Cardiac septum (tissue), 1 donor: ENCODE data around the gene BICD1. TPM values are rescaled to one million over a fixed set of nuclear protein-coding genes. Genes with fewer than 3 reads are reported as not detected.

Source experiments
- DNase-seq: peaks from one replicate; pipeline ENCODE4 v3.0.0-alpha.2; 2020; ENCODE audit warnings: low spot score
- intact Hi-C: fragments of 100-400 bp; cut with DNase I; formaldehyde crosslinking; loops from one replicate; pipeline ENCODE4 v1.14.0; 2022
- total RNA-seq: library from RNA; stranded (reverse); fragmentation: NEBNext Ultra II Directional; extraction: Animal tissue kit (Norgen Biotek cat#: 25700); gene quantifications from one replicate; pipeline ENCODE4 v1.2.1, GENCODE V29; 2021
- donor health status: DM: no; HTN: no; CAD: no.

The BICD1 gene
- total RNA-seq, 1 donor from 2014 or later, result 19.8 TPM

DNA sequence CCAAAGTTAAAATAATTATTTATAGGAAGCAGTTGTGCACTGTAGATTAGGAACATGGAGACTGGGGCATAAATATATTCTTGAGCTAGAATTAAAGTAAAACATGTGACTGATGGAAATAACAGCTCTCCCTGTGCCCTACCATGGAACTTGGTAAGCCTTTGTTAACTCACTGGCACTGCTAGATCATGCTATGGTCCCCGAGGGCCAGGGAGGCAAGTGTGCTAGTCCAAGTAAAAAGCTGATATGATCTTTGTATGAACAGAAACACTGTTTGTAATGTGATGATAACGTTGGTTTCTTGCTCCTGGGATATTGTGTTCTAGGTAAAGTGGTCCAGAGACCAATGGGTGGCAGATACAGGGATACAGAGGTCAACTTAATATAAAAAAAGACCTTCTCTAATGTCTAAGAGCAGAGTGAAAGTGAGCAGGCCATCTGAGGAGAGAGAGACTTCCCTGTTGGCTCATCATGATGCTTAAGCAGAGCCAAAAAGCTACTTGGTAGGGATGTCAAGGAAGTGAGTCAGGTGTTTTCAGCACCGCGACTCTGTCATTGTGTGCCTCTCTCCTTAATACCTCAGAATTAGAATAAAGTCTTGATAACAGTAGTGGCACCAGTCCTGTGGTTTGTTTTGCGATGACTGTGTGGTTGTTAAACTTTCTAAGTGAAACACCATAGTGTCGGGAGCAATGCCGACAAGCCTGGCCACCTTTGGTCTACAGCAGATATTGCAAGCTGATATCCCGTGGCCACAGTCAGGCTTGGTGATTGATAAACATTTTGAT is 27.6 kb downstream of the BICD1 start:
- no peak for DNase-seq
- intact Hi-C loops, result no loop called here

- intact Hi-C loops, result no loop called here
Observed at GRCh38 chr12:32135967-32136366, 29.3 kb downstream of the BICD1 start.

DNA sequence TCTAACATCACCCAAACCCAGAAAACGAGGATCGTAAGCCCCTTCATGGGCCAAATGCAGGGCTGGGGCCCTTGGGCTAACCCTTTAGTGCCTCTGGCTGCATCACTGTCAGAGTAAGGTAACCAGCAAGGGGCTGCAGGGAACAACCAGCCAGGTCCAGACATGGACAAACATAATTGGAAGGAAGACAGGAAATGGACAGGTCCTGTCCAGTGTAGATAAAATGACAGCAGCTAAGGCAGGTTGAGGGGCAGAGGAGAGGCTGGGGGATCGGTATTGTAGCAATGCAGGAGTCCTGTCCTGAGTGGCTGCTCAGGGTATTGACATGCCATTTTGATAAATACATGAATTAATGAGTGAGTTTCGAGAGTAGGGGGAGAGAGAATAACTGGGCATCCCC is 29.8 kb downstream of the BICD1 start:
- intact Hi-C loops, result no loop called here
- DNase-seq, result no peak

More at GRCh38 chr12:32135967-32136366, 29.3 kb downstream of the BICD1 start:
- no peak for DNase-seq

DNA sequence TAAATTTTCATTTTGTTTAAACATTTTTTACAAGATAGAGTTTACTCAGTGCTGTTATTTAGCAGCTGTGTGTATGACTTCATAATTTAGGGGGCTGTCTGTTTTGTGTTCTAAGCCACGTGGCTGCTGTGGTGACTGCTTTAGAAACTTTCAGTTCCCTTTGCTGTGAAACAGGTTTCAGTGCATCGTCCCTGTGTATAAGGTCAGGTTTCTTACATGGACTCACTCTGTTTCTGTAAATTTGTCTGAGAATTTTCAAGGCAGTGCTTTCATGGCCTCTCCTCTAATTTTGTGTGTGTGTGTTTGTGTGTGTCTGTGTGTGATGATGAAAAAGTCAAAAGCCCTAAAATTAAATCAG is 32.4 kb downstream of the BICD1 start:
- DNase-seq, result no peak

GRCh38 chr12:32140877-32141276 is 34.2 kb downstream of the BICD1 start:
- intact Hi-C loops, result no loop called here
- DNase-seq, result no peak

More for the DNA sequence above, 32.4 kb downstream of the BICD1 start:
- intact Hi-C loops, result no loop called here

DNA sequence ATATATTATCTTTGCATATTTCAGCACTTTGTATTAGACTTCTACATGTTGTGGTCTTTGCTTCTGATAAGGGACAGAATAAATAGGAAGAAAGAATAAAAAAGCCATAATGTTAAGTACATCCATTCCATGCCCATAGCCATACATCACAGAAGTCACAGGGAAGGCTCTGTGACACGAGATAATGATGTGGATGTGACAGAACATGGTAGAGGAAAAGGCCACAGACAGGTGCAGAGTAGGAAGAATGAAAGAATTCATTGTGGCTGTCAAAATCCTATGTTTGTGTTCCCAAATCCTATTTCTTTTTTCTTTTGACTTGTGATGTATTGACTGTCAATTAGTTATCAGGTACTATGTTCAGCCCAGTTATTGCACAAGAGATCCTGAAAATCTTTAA is 38.4 kb downstream of the BICD1 start:
- no peak for DNase-seq
- intact Hi-C loops, result no loop called here

DNA sequence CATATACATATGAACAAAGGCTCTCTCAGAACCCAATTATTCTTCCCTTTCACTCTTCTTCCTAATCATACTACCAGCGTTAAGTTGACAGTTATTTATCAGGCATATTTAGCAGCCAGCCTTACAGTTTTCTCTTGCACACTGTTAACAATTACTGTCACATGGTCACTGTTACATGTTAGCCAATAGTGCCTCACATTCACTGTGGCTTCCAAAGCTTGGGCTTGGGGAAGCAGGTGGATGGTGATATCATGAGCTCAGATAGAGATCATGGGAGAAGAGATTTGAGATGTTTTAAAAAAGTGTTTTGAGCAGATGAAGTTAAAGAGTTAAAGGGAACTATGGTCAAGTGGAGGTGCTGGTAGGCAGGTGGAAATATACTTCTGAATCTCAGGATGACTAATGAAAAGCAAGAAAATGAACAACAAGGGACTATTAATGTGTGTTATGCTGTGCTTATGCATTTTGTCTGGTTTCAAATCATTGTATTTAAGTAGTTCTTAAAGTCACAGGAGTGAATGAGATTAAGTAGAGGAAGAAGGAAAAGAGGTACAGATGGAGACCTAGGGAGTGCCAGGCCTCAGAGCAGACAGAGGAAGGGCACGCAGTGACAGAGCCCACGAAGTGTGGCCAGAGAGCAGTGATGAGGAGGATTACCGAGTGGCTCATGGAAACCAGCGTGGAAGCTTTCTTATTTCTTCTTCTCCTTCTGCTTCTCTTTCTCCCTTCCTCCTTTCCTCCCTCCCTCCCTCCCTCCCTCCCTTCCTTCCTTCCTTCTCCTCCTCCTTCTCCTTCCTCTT is 39.6 kb downstream of the BICD1 start:
- intact Hi-C loops, result no loop called here
- no peak for DNase-seq

DNA sequence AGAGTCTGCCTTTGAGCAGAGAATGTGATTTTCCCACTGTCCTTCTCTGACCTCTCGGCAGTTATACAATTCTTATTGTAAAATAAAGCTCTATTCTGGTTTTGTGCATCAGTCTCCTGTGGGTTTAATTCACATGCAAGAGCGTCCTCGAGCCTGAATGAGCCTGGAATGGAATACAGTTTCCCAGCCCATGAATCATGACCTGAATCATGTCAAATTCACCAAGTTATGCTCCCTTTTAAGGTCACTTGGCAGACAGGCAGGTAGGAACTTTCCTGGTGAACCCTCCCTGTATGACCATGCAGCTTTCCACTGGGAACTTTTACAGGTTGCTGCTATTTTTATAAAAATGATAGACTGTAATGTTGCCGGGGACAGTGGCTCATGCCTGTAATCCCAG is 41.7 kb downstream of the BICD1 start:
- intact Hi-C loops, result no loop called here
- DNase-seq, result no peak

- intact Hi-C loops, result no loop called here
- DNase-seq, result no peak
Observed at GRCh38 chr12:32149489-32149888, 42.8 kb downstream of the BICD1 start.

GRCh38 chr12:32151086-32151485 is 44.4 kb downstream of the BICD1 start:
- DNase-seq, result no peak
- intact Hi-C loops, result no loop called here

DNA sequence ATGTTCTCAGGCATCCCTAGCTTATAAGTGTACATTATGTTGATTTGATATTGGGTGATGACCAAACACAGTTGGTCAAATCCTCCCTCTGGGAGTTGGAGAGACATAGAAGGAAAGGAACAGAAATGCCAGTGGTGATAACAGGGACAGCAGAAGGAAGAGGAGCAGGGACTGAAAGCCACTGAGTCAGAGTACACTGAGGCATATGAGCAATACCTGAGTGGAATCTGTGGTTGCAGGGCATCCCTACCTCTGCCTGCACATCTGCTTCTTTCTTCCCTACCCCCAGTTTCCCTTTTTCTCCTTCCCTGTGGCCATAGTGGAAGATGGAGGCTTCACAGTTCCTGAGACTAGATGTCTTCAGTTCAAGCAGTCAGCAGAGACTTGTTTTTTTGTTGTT is 44.9 kb downstream of the BICD1 start:
- DNase-seq, result no peak

GRCh38 chr12:32155041-32155440 is 48.4 kb downstream of the BICD1 start:
- intact Hi-C loops, result no loop called here
- DNase-seq, result no peak

More for the DNA sequence above, 44.9 kb downstream of the BICD1 start:
- intact Hi-C loops, result no loop called here

DNA sequence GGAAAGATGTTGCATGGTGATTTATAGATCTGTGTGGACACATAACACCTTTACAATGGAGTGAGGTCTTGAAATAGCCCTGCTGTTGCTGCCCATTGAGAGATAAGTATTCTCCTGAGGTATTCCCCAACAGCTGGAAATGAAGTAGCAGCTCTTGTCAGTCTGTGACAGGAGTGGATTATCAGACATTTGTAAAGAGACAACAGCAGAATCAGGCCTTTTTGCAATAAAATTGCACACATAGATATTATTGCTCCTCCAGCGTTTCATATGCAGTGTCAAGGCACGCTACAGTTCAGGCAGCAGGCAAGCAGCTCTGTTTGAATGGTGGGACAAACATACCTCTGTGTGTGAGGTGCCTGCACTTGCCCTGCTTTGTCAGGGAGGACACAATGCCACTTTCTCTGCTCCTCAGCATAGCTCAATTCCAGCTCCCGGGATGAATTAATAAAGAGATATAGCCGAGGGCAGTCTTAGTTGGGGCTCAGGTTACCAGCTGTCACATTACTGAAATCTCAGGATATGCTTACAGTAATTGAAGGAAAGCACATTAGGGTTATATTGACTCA is 49.4 kb downstream of the BICD1 start:
- intact Hi-C loops, result no loop called here
- DNase-seq, result no peak

DNA sequence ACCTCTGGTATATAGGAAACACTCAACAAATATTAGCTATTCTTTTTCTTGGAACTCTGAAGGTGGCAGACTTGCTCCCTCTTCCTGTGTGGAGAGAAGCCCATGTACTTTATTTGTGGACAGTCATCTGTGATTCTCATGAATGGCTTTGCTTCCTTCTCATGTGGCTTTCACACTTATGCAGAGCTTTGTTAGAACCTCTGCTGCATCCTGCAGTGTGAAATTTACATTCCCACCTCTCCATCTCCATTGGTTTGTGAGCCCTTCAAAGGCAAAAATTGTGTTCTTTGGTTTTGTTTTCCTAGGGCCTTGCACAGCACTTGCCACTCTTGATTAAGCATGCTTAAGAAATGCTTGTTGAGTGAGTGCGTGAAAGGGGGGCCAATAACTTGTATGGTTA is 51.9 kb downstream of the BICD1 start:
- intact Hi-C loops, result no loop called here
- DNase-seq, result no peak

DNA sequence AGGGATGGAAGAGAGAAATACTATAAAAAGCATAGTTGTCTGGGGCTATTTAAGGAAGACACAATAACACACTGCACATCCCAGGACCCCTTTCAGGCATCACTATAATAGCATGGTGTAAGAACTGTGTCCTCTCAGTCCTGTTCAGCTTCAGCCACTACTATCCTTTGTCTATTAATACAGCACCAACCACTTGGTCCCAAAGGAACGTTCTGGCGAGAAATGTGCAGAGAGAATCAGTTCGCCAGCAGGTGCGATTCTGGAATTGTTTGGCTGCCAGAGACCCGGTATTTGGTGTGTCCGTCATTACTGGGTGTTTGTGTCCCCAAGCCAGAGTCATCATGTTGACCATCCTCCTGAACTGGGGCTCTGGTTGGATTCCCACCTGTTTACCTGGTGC is 52.7 kb downstream of the BICD1 start:
- no peak for DNase-seq
- intact Hi-C loops, result no loop called here

DNA sequence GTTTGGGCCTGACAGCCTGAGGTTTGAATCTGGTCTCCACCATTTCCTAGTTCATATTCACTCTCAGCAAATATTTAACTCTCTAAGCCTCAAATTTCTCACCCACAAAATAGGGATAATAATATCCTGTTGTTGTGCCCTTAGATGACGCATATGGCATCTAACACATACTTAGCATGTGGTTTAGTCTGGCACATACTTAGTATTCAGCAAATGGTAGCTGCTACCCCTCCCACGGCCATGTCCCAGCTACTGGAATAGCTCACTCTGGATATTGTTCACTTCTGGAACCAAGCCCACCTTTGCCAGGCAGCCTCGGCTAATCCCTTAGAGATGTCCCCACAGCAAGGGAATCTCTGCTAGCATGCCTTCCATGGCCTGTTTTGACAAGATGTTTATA is 53.3 kb downstream of the BICD1 start:
- intact Hi-C loops, result no loop called here
- DNase-seq, result no peak

DNA sequence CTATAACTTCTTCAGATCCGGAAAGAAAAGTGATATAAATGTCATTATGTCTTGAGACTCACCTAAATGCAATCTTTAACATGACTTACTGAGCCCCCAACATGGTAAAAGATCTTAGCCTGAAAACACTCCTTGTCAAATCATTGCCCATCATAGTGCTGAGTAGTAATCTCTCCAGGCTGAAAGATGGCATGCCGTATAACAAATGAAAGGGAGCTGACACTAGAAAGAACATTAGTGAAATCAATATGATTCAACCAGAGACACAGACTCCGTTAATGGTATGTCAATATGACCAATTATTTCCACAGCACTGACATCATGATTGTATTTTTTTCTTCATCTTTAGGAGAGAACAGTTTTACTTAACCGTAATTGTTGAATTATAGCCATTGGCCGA is 54.4 kb downstream of the BICD1 start:
- no peak for DNase-seq
- intact Hi-C loops, result no loop called here

- intact Hi-C loops, result no loop called here
Observed at GRCh38 chr12:32163596-32163995, 56.9 kb downstream of the BICD1 start.

DNA sequence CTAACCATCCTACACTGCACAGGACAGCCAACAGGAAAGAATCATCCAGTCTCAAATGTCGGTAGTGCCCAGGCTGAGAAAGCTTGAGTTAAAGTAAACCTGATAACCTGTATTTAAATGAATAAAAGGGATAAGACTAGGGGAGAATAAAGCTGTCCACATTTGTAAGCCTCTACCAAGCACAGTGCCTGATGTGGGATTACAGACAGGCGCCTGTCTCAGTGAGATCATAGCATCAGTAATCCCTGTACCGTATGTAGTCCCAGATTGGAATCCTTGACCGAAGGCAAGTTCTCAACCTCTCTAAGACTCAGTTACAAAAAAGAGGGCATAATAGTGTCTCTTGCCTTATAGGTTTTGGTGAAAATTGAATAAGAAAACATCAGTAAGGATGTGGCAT is 59.9 kb downstream of the BICD1 start:
- intact Hi-C loops, result no loop called here
- no peak for DNase-seq

More at GRCh38 chr12:32163596-32163995, 56.9 kb downstream of the BICD1 start:
- no peak for DNase-seq

- DNase-seq, result no peak
- intact Hi-C loops, result no loop called here
Observed at GRCh38 chr12:32170437-32170998, 63.9 kb downstream of the BICD1 start.
